Left colon (tissue), 2 donors: ENCODE measurements around the gene PARP4. TPM values are rescaled to one million over a fixed set of nuclear protein-coding genes. Genes with fewer than 3 reads are reported as not detected.
"Not testable (repeated sequence)": the region's sequence is repeated elsewhere in the genome, so short reads cannot be mapped to it uniquely, and the experiment has no call there.

ENCODE experiments used
- ATAC-seq: fragments of 200-7000 bp; cut with Tn5 transposase; one replicate; pipeline ENCODE4 v1.9.1; 2020; ENCODE audit warnings: mild to moderate bottlenecking, moderate library complexity
- DNase-seq, 2 donors: peaks; one replicate each; pipeline ENCODE4 v3.0.0-alpha.2; 2020
- intact Hi-C, 2 donors: fragments of 100-400 bp; cut with DNase I in 1 of 2; cut with micrococcal nuclease in 1 of 2; formaldehyde crosslinking; loops; one replicate each; pipeline versions ENCODE4 v1.11.2 to v1.14.0; 2022; cut with DNase I, micrococcal nuclease
- long read RNA-seq: library from polyadenylated mRNA; unstranded; transcript quantifications from one replicate; pipeline ENCODE4 v2.0.0, GENCODE V29; 2021
- total RNA-seq, 2 donors: library from RNA; stranded (reverse); fragmentation: NEBNext Ultra II Directional; extraction: Animal tissue kit (Norgen Biotek cat#: 25700); gene quantifications; one replicate each; pipeline ENCODE4 v1.2.1, GENCODE V29; 2021
- donor health status: DM: no; HTN: no; CAD: no.
- donor health status: DM: yes; HTN: yes; CAD: no.

PARP4 gene
- total RNA-seq: 100 to 1,000 TPM; 129 to 137 TPM
- long read RNA-seq, full-length matches to known transcripts: 4 of 89 reads
- long read RNA-seq, partial matches to known transcripts: 62 of 89 reads
- long read RNA-seq, other reads (novel, unspliced or antisense): 23 of 89 reads

DNA sequence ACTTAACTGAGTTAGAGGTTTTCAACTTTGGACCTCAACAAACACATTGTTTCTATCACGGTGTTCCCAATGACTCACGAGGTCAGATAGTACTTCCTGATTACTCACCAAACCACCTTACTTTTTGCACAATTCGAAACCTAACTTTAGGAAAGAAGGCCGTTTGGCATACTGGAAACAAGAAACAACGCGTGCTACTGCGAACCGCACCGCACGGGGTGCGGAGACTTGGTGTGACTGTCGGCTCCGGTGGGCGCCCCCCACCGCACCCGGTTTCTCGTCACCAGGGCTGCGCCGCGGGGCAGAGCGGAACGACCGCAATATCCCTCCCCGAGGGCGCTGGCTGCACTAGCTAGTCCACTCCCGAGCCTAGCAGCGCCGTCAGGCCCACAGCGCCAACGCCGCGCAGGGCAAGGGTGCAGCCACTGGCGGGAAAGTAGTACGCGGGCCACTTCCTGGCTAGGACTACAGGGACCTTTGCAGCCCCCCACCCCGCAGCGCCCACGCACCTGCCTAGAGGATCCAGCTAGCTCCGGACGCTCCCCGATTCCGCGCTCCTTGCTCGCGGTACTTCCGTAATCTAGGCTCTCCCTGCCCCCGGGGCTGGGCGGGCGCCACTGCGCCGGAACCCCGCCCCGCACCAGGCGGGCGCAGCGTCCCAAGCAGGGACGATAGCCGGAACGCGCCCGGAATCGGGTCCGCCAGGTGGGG is at the start of gene PARP4:
Gene PARP4 (minus strand): TSS at position 582 of the 711 bp plus-strand sequence. CDS start 9,002 bp downstream, outside the sequence.
- DNase-seq (peak; percentile 84 to 90), ATAC-seq (peak; percentile 86)
- intact Hi-C loops: no loop called here

DNA sequence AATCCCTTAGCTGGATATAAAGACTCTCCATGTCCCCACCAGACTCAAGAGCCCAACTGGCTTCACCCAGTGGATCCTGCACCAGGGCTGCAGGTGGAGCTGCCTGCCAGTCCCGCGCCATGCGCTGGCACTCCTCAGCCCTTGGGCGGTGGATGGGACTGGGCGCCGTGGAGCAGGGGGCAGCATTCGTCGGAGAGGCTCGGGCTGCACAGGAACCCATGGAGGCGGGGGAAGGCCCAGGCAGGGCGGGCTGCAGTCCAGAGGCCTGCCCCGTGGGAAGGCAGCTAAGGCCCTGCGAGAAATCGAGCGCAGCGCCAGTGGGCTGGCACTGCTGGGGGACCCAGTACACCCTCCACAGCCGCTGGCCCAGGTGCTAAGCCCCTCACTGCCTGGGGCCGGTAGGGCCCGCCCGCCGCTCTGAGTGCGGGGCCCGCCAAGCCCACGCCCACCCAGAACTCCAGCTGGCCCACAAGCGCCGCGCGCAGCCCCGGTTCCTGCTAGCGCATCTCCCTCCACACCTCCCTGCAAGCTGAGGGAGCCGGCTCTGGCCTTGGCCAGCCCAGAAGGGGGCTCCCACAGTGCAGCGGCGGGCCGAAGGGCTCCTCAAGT is 48.1 kb upstream of the PARP4 start:
- intact Hi-C loops, DNase-seq, ATAC-seq: not testable (repeated sequence)

DNA sequence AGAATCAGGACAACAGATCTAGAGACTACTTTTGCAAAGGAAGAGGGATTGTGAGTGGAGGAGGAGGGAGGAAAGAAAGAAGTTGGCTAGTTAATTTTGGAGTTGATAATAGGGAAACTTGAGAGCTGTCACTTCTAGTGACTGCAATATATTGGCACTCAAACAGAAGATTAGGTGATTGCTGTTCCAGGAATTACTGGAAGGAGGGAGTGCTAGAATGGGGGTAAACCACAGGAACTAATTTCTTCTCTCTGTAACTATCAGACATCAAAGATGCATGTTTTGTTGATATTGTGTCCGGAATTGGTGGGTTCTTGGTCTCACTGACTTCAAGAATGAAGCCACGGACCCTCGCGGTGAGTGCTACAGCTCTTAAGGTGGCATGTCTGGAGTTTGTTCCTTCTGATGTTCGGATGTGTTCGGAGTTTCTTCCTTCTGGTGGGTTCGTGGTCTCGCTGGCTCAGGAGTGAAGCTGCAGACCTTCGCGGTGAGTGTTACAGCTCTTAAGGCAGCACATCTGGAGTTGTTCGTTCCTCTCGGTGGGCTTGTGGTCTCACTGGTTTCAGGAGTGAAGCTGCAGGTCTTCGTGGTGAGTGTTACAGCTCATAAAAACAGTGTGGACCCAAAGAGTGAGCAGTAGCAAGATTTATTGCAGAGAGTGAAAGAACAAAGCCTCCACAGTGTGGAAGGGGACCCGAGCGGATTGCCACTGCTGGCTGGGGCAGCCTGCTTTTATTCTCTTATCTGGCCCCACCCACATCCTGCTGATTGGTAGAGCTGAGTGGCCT is 47.0 kb upstream of the PARP4 start:
- intact Hi-C loops, ATAC-seq, DNase-seq: not testable (repeated sequence)

DNA sequence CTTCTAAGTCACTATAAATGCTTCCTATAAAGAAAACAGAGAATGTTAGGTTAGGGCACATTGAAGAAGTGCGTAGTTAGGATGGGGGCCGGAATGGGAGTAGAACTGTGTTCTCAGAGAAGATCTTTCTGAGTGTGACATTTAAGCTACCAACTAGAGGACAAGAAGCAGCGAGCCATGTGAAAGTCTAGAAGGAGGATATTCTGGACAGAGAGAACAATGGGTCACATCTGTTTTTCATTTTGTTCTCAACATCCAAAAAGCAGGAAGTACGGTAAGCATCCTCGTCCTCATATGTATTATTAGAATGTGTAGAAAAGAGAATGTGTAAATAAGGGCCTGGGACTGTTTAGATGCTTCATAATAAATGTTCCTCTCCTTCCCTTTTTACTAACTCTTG is 44.5 kb upstream of the PARP4 start:
- intact Hi-C loops: no loop called here
- ATAC-seq (no peak), DNase-seq (no peak)

DNA sequence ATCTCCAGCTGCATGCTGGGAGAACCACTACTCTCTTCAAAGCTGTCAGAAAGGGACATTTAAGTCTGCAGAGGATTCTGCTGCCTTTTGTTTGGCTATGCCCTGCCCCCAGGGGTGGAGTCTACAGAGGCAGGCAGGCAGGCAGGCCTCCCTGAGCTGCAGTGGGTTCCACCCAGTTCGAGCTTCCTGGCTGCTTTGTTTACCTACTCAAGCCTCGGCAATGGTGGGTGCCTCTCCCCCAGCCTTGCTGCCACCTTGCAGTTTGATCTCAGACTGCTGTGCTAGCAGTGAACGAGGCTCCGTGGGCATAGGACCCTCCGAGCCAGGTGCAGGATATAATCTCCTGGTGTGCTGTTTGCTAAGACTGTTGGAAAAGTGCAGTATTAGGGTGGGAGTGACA is 41.3 kb upstream of the PARP4 start:
- intact Hi-C loops, ATAC-seq, DNase-seq: not testable (repeated sequence)

DNA sequence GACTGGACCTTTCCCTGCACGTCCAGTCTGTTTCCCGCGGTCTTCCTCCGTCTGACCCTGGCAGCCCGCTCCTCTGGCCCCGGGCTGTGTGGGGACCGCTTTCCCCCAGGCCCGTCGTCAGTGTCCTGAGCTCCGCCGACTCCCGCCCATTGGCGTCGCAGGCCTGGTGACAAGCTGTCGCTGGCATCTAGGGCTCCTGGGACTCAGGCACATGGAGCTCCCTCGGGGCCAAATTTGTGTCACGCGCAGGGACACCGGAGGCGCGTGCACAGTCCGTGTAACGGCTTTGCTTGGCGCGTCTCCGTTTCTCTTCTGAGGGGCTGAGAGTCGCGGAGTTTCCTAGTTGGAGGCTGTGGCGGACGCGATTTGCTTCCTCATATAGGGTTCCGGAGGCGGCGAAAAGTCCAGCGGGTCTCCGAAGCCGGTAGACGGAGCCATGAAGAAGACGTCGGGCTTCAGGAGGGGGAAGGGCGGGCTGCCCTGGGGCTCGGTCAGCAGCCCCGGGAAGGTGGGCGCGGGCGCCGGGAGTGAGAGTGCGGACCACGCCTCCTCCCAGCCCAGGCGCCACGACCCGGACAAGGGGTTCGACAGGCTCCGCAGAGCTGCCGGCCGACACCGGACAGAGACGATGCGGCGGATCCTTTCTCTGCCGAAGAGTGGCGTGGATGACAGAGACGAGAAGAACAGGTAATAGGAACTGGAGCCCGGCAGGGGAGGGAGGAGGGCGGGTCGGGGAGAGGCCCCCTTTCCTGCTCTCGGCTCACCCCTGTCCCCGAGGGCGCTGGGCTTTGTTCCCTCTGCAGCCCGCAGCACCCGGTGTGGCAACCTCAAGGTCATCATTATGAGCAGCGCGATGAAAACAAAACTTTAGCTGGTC is 29.1 kb upstream of the PARP4 start:
- peak in 1 of 2 donors; percentile 25 for DNase-seq
- intact Hi-C loops: not testable (repeated sequence)
- ATAC-seq: peak; percentile 56

DNA sequence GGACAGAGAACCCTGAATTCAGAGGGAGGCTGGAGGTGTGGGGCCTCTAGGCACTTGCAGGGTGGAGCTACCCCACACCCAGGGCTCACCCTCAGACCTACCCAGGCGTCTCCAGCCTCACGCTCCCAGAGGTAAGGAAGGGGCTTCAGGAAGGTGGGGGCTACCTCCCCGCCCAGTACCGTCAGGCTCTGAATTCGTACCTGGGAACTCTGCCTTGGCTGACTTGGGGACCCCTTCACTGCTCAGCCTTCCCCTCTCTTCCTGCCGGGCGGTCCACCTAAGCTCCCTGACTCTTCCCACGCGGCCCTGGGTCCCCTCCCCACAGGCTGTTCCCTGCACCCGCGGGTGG is 28.5 kb upstream of the PARP4 start:
- DNase-seq: no peak
- intact Hi-C loops: no loop called here
- ATAC-seq: no peak

DNA sequence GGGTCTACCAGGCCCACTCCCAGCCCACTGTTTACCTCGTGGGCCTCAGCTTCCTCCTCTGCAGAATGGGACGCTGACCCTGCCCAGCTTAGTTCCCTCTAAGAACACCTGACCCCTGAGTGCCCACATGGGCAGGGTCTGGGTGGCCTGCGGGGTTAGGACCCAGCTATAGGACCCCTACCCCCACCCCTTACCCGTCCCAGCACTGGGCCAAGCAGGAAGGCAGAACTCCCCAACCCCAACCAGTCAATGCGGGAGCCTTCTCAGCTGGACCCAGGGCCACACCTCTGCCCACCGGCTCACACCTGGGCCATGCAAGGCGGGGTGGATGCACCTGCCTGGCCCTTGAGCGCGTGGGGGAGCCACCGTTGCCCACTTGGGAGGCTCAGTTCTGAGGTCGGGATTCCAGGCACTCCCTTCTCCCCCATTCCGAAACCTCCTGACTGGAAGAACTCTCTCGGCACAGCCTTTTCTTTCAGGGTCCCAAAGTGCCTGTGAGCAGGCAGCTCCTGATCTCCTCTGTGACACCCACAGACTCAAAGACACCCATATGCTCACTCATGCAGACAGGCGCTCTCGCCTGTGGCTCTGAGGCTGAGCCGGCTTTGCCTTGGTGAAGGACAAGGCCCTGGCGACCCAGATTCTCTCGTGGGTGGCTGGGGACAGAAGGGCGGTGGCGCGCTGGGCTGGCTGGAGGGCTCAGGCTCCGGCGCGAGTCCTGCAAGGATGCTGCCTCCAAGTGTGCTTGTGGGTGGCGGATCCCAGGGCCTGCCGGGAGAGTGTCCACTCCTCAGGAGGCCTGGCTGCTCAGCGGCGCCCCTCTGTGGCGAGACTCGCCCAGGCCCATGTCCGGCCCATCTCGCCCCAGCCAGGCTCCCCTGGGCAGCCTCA is 27.9 kb upstream of the PARP4 start:
- intact Hi-C loops: no loop called here
- ATAC-seq (peak; percentile 58), DNase-seq (peak in 1 of 2 donors; percentile 22)

DNA sequence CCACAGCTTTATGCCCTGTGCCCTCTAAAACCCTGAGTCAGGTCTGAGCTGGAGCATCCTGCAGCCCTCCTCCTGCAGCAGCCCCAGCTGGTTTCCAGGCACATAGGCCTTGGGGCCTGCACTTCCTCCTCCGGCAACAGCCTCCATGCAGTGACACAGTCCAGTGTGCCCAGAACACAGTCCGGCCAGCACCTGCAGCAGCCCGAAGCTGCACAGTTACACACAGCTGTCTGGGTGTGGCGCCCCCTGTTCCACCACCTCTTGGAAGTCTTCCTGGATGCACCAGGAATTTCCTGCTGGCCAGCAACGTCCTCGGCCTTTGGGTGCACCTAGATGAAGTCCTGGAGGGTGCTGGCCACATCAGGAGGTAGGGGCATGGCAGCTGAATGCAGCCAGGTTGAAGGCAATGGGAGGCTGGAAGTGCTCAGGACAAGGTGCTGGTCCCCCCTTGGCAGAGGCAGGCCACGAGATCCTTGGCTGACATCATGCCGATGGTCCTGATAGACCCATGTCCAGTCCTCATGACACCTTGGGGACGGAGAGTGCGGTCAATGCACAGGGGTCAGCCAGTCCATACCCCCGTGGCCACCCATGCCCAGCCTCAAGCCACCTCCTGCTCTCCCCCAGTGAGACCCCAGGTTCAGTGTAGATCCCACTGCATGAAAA is 27.1 kb upstream of the PARP4 start:
- no peak for DNase-seq
- no peak for ATAC-seq
- intact Hi-C loops: no loop called here

DNA sequence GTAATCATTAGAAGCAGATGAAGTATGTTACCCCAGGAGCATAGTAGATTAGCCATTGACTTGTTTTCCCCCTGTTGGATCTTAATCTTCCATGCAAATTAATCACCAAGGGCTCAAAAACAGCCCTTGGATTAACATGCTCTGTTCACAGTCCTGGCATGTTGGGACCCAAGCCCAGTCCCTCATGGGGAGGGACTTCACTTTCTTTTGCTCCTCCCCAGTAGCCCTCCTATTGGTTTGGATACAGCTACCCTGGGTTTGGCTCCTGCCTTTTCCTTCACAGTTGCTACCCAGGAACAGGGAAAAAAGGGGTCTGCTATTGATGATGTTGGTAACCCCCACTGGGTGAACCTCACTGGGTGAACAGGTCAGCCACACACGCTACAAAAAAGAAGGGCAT is 16.9 kb upstream of the PARP4 start:
- intact Hi-C loops: no loop called here
- ATAC-seq (no peak), DNase-seq (no peak)

DNA sequence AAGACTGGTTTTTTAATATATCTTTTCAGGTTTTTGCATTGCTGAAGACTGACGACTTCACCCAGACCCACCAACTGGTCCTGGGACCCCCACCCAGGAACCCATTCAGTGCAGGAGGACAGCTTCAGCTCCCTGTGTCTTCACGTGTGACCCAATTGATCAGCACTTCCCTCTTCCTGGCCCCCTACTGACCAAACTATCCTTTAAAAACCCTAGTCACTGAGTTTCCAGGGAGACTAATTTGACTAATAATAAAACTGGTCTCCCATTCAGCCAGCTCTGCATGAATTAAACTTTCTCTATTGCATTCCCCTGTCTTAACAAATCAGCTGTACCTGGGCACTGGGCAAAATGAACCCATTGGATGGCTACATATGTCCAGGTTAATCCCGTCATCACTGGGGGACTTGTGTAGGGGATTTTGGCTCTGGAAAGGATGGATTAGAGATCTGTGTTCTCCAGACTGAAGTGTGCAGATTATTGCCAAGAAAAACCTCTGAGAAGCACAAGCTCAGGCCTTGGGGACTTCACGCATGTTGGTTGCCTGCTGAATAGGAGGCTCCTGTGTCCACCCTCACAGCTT is 16.3 kb upstream of the PARP4 start:
- ATAC-seq: no peak
- no peak for DNase-seq
- intact Hi-C loops: no loop called here

DNA sequence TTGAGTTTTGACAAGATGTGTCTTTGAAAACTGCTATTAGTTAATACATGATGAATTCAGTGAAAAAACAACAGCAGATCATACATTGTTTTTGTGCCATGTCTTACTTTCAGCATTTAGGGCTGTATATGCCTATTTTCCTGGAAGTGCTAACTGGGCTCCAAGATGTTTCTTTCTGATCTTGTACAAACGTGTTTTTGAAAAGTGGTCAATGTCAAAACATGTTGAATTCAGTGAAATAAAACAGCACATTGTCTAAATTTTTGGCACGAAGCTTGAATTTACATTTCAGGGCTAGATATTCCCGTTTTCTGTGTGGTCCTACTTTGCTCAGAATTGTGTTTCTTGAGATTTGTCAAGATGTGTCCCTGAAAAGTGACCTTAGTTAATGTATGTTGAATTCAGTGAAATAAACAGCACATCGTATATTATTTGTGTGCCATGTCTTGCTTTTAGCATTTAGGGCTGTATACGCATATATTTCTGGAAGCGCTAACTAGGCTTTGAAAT is 14.7 kb upstream of the PARP4 start:
- ATAC-seq (no peak), DNase-seq (no peak)
- intact Hi-C loops: no loop called here

DNA sequence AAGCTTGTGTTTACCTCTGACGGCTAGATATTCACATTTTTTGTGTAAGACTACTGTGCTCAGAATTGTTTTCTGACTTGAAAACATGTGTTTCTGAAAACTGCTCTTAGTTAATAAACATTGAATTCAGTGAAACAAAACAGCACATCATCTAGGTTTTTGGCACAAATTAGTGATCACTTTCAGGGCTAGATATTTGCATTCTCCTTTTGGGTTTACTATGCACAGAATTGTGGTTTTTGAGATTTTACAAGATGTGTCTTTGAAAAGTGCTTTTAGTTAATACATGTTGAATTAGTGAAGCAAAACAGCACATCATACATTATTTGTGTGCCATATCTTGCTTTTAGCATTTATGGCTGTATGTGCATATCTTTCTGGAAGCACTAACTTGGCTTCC is 8.2 kb upstream of the PARP4 start:
- ATAC-seq: no peak
- no peak for DNase-seq
- intact Hi-C loops: no loop called here

DNA sequence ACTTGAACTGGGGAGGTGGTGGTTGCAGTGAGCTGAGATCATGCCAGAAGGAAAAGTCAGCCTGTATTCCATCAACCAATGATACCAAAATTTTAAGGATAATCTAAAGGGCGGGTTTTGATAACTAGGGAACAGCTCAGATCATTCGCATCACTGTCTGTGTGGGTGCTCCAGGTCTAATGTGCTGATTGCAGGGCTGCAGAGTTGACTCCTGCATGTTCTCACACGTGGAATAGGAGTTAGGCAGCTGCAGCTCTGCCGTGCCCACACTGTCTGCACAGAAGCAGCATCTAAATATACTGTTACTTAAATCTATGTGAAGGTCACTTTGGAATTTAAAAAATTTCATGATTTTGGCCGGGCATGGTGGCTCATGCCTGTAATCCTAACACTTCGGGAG is 4.3 kb upstream of the PARP4 start:
- intact Hi-C loops: no loop called here
- no peak for ATAC-seq

DNA sequence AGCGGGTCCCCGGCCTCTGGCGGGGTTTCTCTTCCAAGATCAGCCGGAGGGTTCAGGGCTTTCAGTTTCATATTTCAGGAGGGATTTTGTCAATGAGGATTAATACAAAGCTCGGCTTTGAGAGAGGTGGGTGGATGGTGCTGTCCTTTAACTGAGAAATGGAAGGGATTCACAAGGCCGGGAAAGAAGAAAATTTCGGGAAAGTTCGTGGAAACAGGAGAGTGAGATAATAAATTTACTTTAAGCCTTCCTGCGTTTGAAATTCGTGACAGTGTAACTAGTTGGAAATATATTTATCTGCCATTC is 283 bp upstream of the PARP4 start:
- ATAC-seq: no peak
- no peak for DNase-seq
- intact Hi-C loops: no loop called here

More for the DNA sequence above, 4.3 kb upstream of the PARP4 start:
- no peak for DNase-seq

DNA sequence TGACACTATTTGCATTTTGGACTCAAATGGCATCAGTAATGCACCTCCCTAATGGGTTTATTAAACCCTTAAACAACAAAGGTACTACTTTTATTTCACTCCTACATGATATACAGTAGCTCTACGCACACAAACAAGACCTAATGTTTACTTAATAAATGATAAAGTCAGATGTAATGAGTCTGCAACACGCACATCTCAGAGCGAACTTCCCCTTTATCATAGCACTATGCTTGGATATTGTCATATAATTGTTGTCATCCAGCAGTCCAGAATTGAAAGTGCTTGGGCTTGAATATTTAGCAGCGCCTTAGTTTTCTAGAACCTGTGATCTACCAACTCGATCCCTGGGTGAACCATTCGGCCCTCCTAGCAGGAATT is 772 bp downstream of the PARP4 start:
- intact Hi-C loops: no loop called here
- ATAC-seq: no peak
- DNase-seq: peak in 1 of 2 donors; percentile 34
